Astrocyte (in vitro differentiated cells and primary cell): ENCODE results near the gene DCST2. TPM values are rescaled to one million over a fixed set of nuclear protein-coding genes. Genes with fewer than 3 reads are reported as not detected.
A peak's percentile ranks its signal among the peaks of the same experiment; 100 is the strongest.

ENCODE experiments used
- DNase-seq: peaks from one replicate; pipeline ENCODE4 v3.0.0-alpha.2; 2010; ENCODE audit warnings: low read depth
- FAIRE-seq: peaks from 2 replicates; lab custom pipeline; 2011; peaks lifted over from hg19 to GRCh38; lab: Jason Lieb, UNC
- H2AFZ ChIP-seq: 2 replicates; pipeline ENCODE4 v1.6.0; 2012; ENCODE audit warnings: low read depth, low read length, inconsistent platforms
- H3K27ac ChIP-seq: 2 replicates; pipeline ENCODE4 v1.5.1; 2011; ENCODE audit warnings: low read depth, low read length, inconsistent platforms
- H3K27me3 ChIP-seq: 2 replicates; pipeline ENCODE4 v1.6.0; 2011; ENCODE audit warnings: low read length, inconsistent platforms; ENCODE audit not compliant: insufficient read depth
- H3K36me3 ChIP-seq: 2 replicates; pipeline ENCODE4 v1.5.1; 2011; ENCODE audit warnings: low read length, inconsistent platforms; ENCODE audit not compliant: insufficient read depth
- H3K4me1 ChIP-seq: 2 replicates; pipeline ENCODE4 v1.5.1; 2011; ENCODE audit warnings: low read length, inconsistent platforms; ENCODE audit not compliant: insufficient read depth
- H3K4me2 ChIP-seq: 2 replicates; pipeline ENCODE4 v1.6.0; 2012; ENCODE audit warnings: low read length, inconsistent platforms
- H3K4me3 ChIP-seq: 2 replicates; pipeline ENCODE4 v1.5.1; 2011; ENCODE audit warnings: low read depth, mild to moderate bottlenecking, low read length, inconsistent platforms; ENCODE audit not compliant: insufficient read depth
- H3K79me2 ChIP-seq: 2 replicates; pipeline ENCODE4 v1.6.0; 2012; ENCODE audit warnings: mild to moderate bottlenecking, low read length, inconsistent platforms; ENCODE audit not compliant: insufficient read depth
- H3K9ac ChIP-seq: 2 replicates; pipeline ENCODE4 v1.6.0; 2012; ENCODE audit warnings: mild to moderate bottlenecking, low read length, inconsistent platforms
- H3K9me3 ChIP-seq: 2 replicates; pipeline ENCODE4 v1.5.1; 2012; ENCODE audit warnings: low read depth, mild to moderate bottlenecking, low read length, inconsistent platforms; ENCODE audit not compliant: insufficient read depth
- H4K20me1 ChIP-seq: 2 replicates; pipeline ENCODE4 v1.6.0; 2012; ENCODE audit warnings: low read length, inconsistent platforms; ENCODE audit not compliant: insufficient read depth
- H3K27ac Mint-ChIP-seq: one replicate; pipeline ENCODE4 v1.8.0; 2021; ENCODE audit warnings: mild to moderate bottlenecking, mixed read lengths; ENCODE audit not compliant: unreplicated experiment
- H3K27me3 Mint-ChIP-seq: one replicate; pipeline ENCODE4 v1.8.0; 2021; ENCODE audit warnings: low read depth, mixed read lengths; ENCODE audit not compliant: unreplicated experiment
- H3K36me3 Mint-ChIP-seq: one replicate; pipeline ENCODE4 v1.8.0; 2021; ENCODE audit warnings: low read depth, mixed read lengths; ENCODE audit not compliant: unreplicated experiment
- H3K4me1 Mint-ChIP-seq: one replicate; pipeline ENCODE4 v1.8.0; 2021; ENCODE audit warnings: low read depth, mixed read lengths; ENCODE audit not compliant: unreplicated experiment
- H3K4me3 Mint-ChIP-seq: one replicate; pipeline ENCODE4 v1.8.0; 2021; ENCODE audit warnings: mild to moderate bottlenecking, moderate library complexity, mixed read lengths; ENCODE audit not compliant: unreplicated experiment
- H3K9me3 Mint-ChIP-seq: one replicate; pipeline ENCODE4 v1.8.0; 2021; ENCODE audit warnings: mild to moderate bottlenecking, mixed read lengths; ENCODE audit not compliant: unreplicated experiment
- EZH2 ChIP-seq: IDR thresholded peaks from 2 replicates; pipeline ENCODE4 v1.6.1; 2012; ENCODE audit warnings: mild to moderate bottlenecking, low read length, inconsistent platforms; ENCODE audit not compliant: insufficient read depth
- total RNA-seq: library from RNA; stranded (reverse); gene quantifications from 2 replicates; pipeline ENCODE4 v1.2.1, GENCODE V29; 2021
- TF ChIP-seq, protein P1 (sequence below): IDR thresholded peaks from 2 replicates; pipeline ENCODE4 v1.5.1; 2011; ENCODE audit warnings: low read depth, mild to moderate bottlenecking, inconsistent platforms, low read length, moderate library complexity; ENCODE audit not compliant: insufficient read depth

The DCST2 gene
- total RNA-seq, 1 donor from 2014 or later: 0.34 TPM

DNA sequence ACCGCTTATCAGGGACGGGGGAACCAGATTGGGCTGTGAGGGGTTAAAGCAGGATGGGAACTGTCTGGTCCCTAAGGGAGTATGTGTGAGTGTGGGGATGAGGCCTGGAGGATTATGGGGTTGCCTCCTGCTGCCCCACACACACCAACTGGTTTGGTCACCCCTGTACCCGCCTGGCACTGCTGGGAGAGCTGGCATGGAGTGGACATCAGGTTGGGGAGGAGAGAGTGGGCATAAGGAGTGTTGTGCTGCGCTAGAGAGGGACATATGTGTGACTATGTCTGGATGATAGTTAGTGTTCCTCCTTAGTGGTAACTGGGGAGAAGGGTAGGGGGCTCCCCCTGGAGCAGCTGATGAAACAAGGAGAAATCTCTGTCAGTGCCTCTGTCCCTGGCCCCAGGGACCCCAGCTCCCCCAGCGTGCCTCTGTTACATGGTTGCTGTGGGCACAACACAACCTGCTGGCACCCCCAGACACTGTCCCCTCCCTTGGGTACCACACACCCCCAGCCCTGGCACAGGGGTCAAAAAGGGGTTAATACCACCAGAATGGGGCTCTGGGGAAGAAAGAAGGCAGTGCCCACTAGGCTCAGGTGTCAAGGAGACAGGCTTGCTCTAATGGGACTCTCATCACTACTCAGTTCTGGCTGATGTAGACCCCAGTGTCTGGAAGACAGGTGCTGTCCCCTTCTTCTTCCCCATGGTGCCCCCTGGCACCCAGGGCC is 29.1 kb downstream of the DCST2 start:
- peaks cover 28% of the 10 kb centered on the region for H3K4me1 ChIP-seq
- H3K4me3 ChIP-seq: peak overlapping the region; percentile 81
- H3K36me3 ChIP-seq: no peaks in the 10 kb centered on the region
- Mint-ChIP-seq H3K9me3 (no peaks in the 10 kb centered on the region), H3K4me1 (peaks cover 13% of the 10 kb centered on the region), H3K27ac (peak overlapping the region; percentile 95), H3K4me3 (peak overlapping the region; percentile 97), H3K36me3 (peaks cover 3% of the 10 kb centered on the region), H3K27me3 (no peaks in the 10 kb centered on the region)
- DNase-seq: no peak
- FAIRE-seq: no peak
- H3K27me3 ChIP-seq: no peaks in the 10 kb centered on the region
- peaks cover 48% of the 10 kb centered on the region for H3K79me2 ChIP-seq
- TF ChIP-seq EZH2: no peak
- TF ChIP-seq, protein P1, sequence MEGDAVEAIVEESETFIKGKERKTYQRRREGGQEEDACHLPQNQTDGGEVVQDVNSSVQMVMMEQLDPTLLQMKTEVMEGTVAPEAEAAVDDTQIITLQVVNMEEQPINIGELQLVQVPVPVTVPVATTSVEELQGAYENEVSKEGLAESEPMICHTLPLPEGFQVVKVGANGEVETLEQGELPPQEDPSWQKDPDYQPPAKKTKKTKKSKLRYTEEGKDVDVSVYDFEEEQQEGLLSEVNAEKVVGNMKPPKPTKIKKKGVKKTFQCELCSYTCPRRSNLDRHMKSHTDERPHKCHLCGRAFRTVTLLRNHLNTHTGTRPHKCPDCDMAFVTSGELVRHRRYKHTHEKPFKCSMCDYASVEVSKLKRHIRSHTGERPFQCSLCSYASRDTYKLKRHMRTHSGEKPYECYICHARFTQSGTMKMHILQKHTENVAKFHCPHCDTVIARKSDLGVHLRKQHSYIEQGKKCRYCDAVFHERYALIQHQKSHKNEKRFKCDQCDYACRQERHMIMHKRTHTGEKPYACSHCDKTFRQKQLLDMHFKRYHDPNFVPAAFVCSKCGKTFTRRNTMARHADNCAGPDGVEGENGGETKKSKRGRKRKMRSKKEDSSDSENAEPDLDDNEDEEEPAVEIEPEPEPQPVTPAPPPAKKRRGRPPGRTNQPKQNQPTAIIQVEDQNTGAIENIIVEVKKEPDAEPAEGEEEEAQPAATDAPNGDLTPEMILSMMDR: no peak
- peak overlapping the region; percentile 86 for H3K9ac ChIP-seq
- H3K27ac ChIP-seq: no peak overlapping the region
- H4K20me1 ChIP-seq: peaks cover 33% of the 10 kb centered on the region
- peak overlapping the region; percentile 93 for H3K4me2 ChIP-seq
- no peaks in the 10 kb centered on the region for H3K9me3 ChIP-seq
- H2AFZ ChIP-seq: peak overlapping the region; percentile 67

DNA sequence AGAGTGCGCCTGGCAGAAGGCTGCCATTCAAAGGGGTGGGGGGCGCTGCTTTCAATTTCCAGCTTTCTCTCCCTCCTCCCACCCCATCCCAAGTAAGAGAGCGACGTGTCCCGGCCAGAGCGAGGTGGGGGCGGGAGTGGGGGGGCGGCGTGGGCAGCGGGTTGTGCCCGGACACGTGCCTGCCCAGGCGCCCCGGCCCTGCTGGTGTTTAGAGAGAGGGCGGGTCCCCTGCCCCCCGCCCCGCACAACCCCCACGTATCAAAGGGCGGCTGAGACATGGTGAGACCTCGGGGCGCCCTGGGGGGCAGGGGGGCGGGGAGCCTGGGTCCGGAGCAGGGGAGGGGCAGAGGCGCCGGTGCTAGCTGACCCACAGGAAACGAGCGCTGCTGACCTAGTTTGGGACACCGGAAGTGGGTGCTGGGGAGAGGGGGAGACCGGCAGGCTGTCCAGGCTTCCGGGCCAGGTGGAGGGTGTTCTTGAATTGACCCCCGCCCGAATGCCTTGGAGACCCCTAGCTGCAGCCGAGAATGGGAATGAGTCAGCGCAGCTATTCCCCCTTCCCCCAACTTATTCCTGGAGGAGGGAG is 29.7 kb downstream of the DCST2 start:
- Histone ChIP-seq H3K4me1 (peaks cover 29% of the 10 kb centered on the region), H3K9ac (peak overlapping the region; percentile 86), H2AFZ (peak overlapping the region; percentile 67), H4K20me1 (peaks cover 31% of the 10 kb centered on the region), H3K79me2 (peaks cover 48% of the 10 kb centered on the region), H3K36me3 (no peaks in the 10 kb centered on the region), H3K4me3 (peak overlapping the region; percentile 81), H3K27ac (peak overlapping the region; percentile 18), H3K9me3 (no peaks in the 10 kb centered on the region), H3K27me3 (no peaks in the 10 kb centered on the region), H3K4me2 (peak overlapping the region; percentile 93)
- FAIRE-seq (no peak), DNase-seq (peak; percentile 38)
- Mint-ChIP-seq H3K27ac (peak overlapping the region; percentile 95), H3K9me3 (no peaks in the 10 kb centered on the region), H3K27me3 (no peaks in the 10 kb centered on the region), H3K36me3 (peaks cover 3% of the 10 kb centered on the region), H3K4me3 (peak overlapping the region; percentile 97), H3K4me1 (peaks cover 15% of the 10 kb centered on the region)
- TF ChIP-seq EZH2: no peak
- TF ChIP-seq, protein P1: no peak
